Neural cell (in vitro differentiated cells): ENCODE measurements around the gene LIMD2. TPM values are rescaled to one million over a fixed set of nuclear protein-coding genes. Genes with fewer than 3 reads are reported as not detected.

Source experiments
- H2AFZ ChIP-seq: fragments of 200-600, 300-800 bp; sonication (generic), shearing (Covaris generic); 2 replicates; pipeline ENCODE4 v1.6.0; 2014; ENCODE audit warnings: low read depth, mild to moderate bottlenecking, antibody characterized with exemption, low read length, moderate library complexity
- H3F3A ChIP-seq: fragments of 200-600 bp; shearing (Covaris generic); 2 replicates; pipeline ENCODE4 v1.6.1; 2016; ENCODE audit warnings: mild to moderate bottlenecking, moderate library complexity, mixed read lengths, antibody characterized with exemption, low read length; ENCODE audit not compliant: insufficient read depth, poor library complexity, severe bottlenecking
- H3K27ac ChIP-seq: fragments of 200-600, 300-800 bp; sonication (generic), shearing (Covaris generic); 2 replicates; pipeline ENCODE4 v1.5.1; 2014; ENCODE audit warnings: mild to moderate bottlenecking, low read length, moderate library complexity
- H3K27me3 ChIP-seq: fragments of 300-800, 200-600 bp; sonication (generic), shearing (Covaris generic); 2 replicates; pipeline ENCODE4 v1.6.0; 2014; ENCODE audit warnings: mild to moderate bottlenecking, low read depth, low read length, moderate library complexity; ENCODE audit not compliant: insufficient read depth
- H3K36me3 ChIP-seq: fragments of 300-800, 200-600 bp; sonication (generic), shearing (Covaris generic); 2 replicates; pipeline ENCODE4 v1.5.1; 2014; ENCODE audit warnings: mild to moderate bottlenecking, antibody characterized with exemption, low read length, moderate library complexity; ENCODE audit not compliant: insufficient read depth
- H3K4me2 ChIP-seq: fragments of 300-800, 200-600 bp; sonication (generic), shearing (Covaris generic); 2 replicates; pipeline ENCODE4 v1.6.0; 2014; ENCODE audit warnings: mild to moderate bottlenecking, low read length
- H3K4me3 ChIP-seq: fragments of 300-800, 200-600 bp; sonication (generic), shearing (Covaris generic); 2 replicates; pipeline ENCODE4 v1.5.1; 2014; ENCODE audit warnings: mild to moderate bottlenecking, low read length, moderate library complexity
- H3K79me2 ChIP-seq: fragments of 200-600 bp; shearing (Covaris generic); replicated peaks from 2 replicates; pipeline ENCODE4 v1.6.0; 2014; ENCODE audit warnings: mild to moderate bottlenecking, low read length, moderate library complexity; ENCODE audit not compliant: insufficient read depth
- H3K9ac ChIP-seq: fragments of 300-800, 200-600 bp; sonication (generic), shearing (Covaris generic); 2 replicates; pipeline ENCODE4 v1.6.1; 2016; ENCODE audit warnings: mild to moderate bottlenecking, low read length, mixed read lengths
- H3K9me2 ChIP-seq: fragments of 200-600 bp; shearing (Covaris generic); 2 replicates; pipeline ENCODE4 v1.6.1; 2016; ENCODE audit warnings: mild to moderate bottlenecking, low read length, mixed read lengths; ENCODE audit not compliant: insufficient read depth
- H3K9me3 ChIP-seq: fragments of 200-600, 300-800 bp; sonication (generic), shearing (Covaris generic); 2 replicates; pipeline ENCODE4 v1.6.1; 2016; ENCODE audit warnings: mild to moderate bottlenecking, mixed run types, low read length, moderate library complexity, mixed read lengths
- H4K20me1 ChIP-seq: fragments of 200-600 bp; shearing (Covaris generic); 2 replicates; pipeline ENCODE4 v1.6.1; 2016; ENCODE audit warnings: mild to moderate bottlenecking, mixed run types; ENCODE audit not compliant: insufficient read depth
- EP300 ChIP-seq: fragments of 450-650 bp; conservative IDR thresholded peaks from 2 replicates; pipeline ENCODE4 v1.6.1; 2014; ENCODE audit warnings: antibody characterized with exemption, mild to moderate bottlenecking, moderate library complexity; ENCODE audit not compliant: poor library complexity, severe bottlenecking
- EZH2 ChIP-seq: fragments of 200-600, 300-800 bp; shearing (Covaris generic), sonication (generic); IDR thresholded peaks from 2 replicates; pipeline ENCODE4 v1.6.1; 2014; ENCODE audit warnings: antibody characterized with exemption, low read length, borderline replicate concordance, mild to moderate bottlenecking; ENCODE audit not compliant: insufficient read depth, poor library complexity, severe bottlenecking
- MXI1 ChIP-seq: fragments of 450-650 bp; conservative IDR thresholded peaks from 2 replicates; pipeline ENCODE4 v1.6.1; 2014; ENCODE audit warnings: antibody characterized with exemption, mild to moderate bottlenecking; ENCODE audit not compliant: poor library complexity, severe bottlenecking
- POLR2AphosphoS5 ChIP-seq: IDR thresholded peaks from 2 replicates; pipeline ENCODE4 v1.6.1; 2012
- RAD21 ChIP-seq: fragments of 450-650 bp; conservative IDR thresholded peaks from 2 replicates; pipeline ENCODE4 v1.6.1; 2014; ENCODE audit warnings: antibody characterized with exemption, mild to moderate bottlenecking, moderate library complexity
- SMC3 ChIP-seq: fragments of 450-650 bp; conservative IDR thresholded peaks from 2 replicates; pipeline ENCODE4 v1.6.1; 2014; ENCODE audit warnings: antibody characterized with exemption, mild to moderate bottlenecking, moderate library complexity; ENCODE audit not compliant: poor library complexity
- TAF1 ChIP-seq: IDR thresholded peaks from 2 replicates; pipeline ENCODE4 v1.6.1; 2012; ENCODE audit warnings: low read depth
- polyA minus RNA-seq: library from RNA; depleted of rRNA, polyadenylated mRNA; stranded (reverse); fragments of >200 nt; gene quantifications from 2 replicates; pipeline ENCODE4 v1.2.3, GENCODE V29; 2014
- polyA plus RNA-seq: library from polyadenylated mRNA; depleted of rRNA; stranded (reverse); fragments of >200 nt; gene quantifications from 2 replicates; pipeline ENCODE4 v1.2.3, GENCODE V29; 2014
- TF ChIP-seq, protein P1 (sequence below): IDR thresholded peaks from 2 replicates; pipeline ENCODE4 v1.6.1; 2012; ENCODE audit warnings: borderline replicate concordance
- TF ChIP-seq, protein P2 (sequence below): fragments of 450-650 bp; IDR thresholded peaks from 2 replicates; pipeline ENCODE4 v1.5.1; 2014; ENCODE audit warnings: antibody characterized with exemption, mild to moderate bottlenecking, moderate library complexity; ENCODE audit not compliant: poor library complexity, severe bottlenecking

LIMD2 gene
- polyA plus RNA-seq (116 and 132 TPM in 2 replicates), polyA minus RNA-seq (43.3 and 47.1 TPM in 2 replicates)

DNA sequence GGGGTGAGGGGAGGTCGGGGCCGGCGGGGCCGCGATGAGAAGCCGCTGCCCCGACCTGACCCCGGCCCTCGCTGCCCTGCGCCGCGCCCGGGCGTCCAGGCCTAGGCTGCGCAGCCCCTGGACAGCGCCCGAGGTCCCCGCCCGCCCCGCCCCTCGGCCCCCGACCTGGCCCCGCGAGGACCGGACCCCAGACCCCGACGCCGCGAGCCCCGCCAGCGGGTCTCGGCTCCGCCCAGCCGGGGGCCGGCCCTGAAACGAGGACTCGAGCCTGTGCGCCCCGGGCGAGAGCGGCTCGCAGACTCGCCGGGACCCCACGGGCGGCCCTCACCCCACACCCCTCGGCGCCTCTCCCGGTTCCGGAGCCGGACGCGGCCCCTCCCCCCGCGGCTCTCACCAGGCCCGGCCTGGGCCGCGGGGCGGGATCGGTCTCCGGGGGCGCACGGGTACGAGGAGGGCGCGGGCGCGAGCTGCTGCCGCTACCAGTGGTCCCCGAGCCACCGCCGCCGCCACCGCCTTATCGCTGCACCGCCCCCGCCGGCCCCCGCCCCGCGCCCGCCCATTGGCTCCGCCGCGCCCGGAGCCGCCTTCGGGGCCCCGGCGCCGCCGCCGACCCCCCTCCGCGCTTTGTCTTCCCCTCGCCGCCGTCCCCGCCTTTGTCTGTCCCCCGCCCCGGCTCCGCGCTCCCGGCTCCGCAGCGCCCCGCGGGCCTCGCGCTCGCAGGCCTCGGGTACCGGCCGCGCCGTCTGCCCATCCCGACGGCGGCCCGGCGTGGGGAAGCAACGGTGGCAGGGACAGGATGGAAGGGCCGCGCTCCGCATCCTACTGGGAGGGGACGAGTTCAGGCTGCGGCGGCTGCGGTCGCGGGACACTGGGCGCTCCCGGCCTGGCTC is at the start of gene LIMD2:
LIMD2 (minus strand) TSS at position 488 of the 890 bp plus-strand sequence. CDS start 827 bp downstream, outside the sequence.
- H4K20me1 ChIP-seq: no peaks in the 10 kb centered on the region
- no peaks in the 10 kb centered on the region for H3F3A ChIP-seq
- H3K9ac ChIP-seq: peak within 1 kb of the TSS; percentile 86
- no peaks in the 10 kb centered on the region for H3K27me3 ChIP-seq
- H3K79me2 ChIP-seq: peaks cover 6% of the 10 kb centered on the region
- H3K27ac ChIP-seq: peak within 1 kb of the TSS; percentile 67
- H3K9me2 ChIP-seq: no peaks in the 10 kb centered on the region
- TF ChIP-seq EZH2 (no peak), MXI1 (peak; percentile 20), SMC3 (no peak), EP300 (no peak), TAF1 (no peak), POLR2AphosphoS5 (peak; percentile 80), RAD21 (no peak)
- TF ChIP-seq, protein P1, sequence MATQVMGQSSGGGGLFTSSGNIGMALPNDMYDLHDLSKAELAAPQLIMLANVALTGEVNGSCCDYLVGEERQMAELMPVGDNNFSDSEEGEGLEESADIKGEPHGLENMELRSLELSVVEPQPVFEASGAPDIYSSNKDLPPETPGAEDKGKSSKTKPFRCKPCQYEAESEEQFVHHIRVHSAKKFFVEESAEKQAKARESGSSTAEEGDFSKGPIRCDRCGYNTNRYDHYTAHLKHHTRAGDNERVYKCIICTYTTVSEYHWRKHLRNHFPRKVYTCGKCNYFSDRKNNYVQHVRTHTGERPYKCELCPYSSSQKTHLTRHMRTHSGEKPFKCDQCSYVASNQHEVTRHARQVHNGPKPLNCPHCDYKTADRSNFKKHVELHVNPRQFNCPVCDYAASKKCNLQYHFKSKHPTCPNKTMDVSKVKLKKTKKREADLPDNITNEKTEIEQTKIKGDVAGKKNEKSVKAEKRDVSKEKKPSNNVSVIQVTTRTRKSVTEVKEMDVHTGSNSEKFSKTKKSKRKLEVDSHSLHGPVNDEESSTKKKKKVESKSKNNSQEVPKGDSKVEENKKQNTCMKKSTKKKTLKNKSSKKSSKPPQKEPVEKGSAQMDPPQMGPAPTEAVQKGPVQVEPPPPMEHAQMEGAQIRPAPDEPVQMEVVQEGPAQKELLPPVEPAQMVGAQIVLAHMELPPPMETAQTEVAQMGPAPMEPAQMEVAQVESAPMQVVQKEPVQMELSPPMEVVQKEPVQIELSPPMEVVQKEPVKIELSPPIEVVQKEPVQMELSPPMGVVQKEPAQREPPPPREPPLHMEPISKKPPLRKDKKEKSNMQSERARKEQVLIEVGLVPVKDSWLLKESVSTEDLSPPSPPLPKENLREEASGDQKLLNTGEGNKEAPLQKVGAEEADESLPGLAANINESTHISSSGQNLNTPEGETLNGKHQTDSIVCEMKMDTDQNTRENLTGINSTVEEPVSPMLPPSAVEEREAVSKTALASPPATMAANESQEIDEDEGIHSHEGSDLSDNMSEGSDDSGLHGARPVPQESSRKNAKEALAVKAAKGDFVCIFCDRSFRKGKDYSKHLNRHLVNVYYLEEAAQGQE: peak; percentile 13
- TF ChIP-seq, protein P2, sequence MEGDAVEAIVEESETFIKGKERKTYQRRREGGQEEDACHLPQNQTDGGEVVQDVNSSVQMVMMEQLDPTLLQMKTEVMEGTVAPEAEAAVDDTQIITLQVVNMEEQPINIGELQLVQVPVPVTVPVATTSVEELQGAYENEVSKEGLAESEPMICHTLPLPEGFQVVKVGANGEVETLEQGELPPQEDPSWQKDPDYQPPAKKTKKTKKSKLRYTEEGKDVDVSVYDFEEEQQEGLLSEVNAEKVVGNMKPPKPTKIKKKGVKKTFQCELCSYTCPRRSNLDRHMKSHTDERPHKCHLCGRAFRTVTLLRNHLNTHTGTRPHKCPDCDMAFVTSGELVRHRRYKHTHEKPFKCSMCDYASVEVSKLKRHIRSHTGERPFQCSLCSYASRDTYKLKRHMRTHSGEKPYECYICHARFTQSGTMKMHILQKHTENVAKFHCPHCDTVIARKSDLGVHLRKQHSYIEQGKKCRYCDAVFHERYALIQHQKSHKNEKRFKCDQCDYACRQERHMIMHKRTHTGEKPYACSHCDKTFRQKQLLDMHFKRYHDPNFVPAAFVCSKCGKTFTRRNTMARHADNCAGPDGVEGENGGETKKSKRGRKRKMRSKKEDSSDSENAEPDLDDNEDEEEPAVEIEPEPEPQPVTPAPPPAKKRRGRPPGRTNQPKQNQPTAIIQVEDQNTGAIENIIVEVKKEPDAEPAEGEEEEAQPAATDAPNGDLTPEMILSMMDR: no peak
- H3K36me3 ChIP-seq: no peaks in the 10 kb centered on the region
- peak within 1 kb of the TSS; percentile 84 for H3K4me2 ChIP-seq
- peak within 1 kb of the TSS; percentile 76 for H3K4me3 ChIP-seq
- no peaks in the 10 kb centered on the region for H3K9me3 ChIP-seq
- peak within 1 kb of the TSS; percentile 45 for H2AFZ ChIP-seq

DNA sequence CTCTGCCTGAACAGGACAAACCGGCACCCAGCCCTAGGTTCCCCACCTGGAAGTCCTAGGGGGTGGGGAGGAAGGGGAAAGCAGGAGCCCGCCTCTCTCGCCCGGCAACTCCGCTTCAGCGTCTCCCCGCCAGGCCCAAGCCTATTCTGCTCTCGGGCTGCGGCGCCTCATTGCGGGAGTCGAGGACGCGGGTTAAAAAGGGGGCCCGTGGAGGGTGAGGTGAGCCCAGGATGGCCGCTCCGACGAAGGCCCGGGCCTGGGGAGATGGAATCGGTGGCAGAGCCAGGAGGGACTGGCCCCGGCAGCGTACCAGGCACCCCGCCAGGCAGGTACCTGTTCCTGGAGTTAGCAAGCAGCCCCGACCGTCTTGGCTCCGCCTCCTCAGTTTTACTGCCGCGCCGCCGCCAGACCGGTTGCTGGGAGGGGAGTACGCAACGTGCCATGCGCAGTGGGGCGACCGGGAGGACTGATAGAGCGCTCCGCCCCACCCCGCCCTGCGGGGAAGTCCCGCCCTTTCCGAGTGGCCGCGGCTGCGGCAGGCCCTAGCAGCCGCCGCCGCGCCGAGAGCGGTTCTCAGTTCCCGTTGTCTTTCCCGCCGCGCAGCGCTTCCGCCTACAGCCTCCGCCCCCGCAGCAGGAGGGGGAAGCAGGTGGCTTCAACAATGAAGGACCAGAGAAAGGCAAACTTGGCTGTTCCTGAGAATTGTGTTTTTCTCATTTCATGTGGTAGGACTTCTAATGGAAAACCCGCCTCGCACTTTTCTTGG is 41.7 kb upstream of the LIMD2 start, which contains the start of gene STRADA:
STRADA (minus strand) TSS at position 392 of the 766 bp plus-strand sequence. CDS start 13,430 bp downstream, outside the sequence.
- peak; percentile 81 for TF ChIP-seq MXI1
- TF ChIP-seq SMC3: peak; percentile 46
- TF ChIP-seq, protein P1: peak; percentile 50
- peak; percentile 81 for TF ChIP-seq TAF1
- TF ChIP-seq, protein P2: no peak
- TF ChIP-seq POLR2AphosphoS5: peak; percentile 92
- peak; percentile 33 for TF ChIP-seq EP300
- no peak for TF ChIP-seq RAD21
- TF ChIP-seq EZH2: no peak
- Histone ChIP-seq H3F3A (no peaks in the 10 kb centered on the region), H3K9me3 (no peaks in the 10 kb centered on the region), H3K9ac (peak within 1 kb of the TSS; percentile 90), H3K9me2 (no peaks in the 10 kb centered on the region), H3K27me3 (no peaks in the 10 kb centered on the region), H3K4me2 (peak within 1 kb of the TSS; percentile 88), H3K79me2 (peaks cover 10% of the 10 kb centered on the region), H3K27ac (peak within 1 kb of the TSS; percentile 92), H3K4me3 (peak within 1 kb of the TSS; percentile 95), H2AFZ (peak within 1 kb of the TSS; percentile 95), H3K36me3 (no peaks in the 10 kb centered on the region), H4K20me1 (no peaks in the 10 kb centered on the region)
